K562 (cell line): ENCODE results near the gene LGI4. TPM values are rescaled to one million over a fixed set of nuclear protein-coding genes. Genes with fewer than 3 reads are reported as not detected.
A peak's percentile ranks its signal among the peaks of the same experiment; 100 is the strongest.

ENCODE experiments used
- DPF2 ChIP-seq: fragments of 450-650 bp; IDR thresholded peaks from 2 replicates; pipeline ENCODE4 v1.6.1; 2016
- FOXA3 ChIP-seq, 2 experiments: fragments of 450-650 bp in 1 of 2; sonication (generic) in 1 of 2; formaldehyde crosslinking; IDR thresholded peaks in 1 of 2; conservative IDR thresholded peaks in 1 of 2; 2 replicates each; pipeline versions ENCODE4 v1.4.0 to v1.8.0; 2020 to 2022; ENCODE audit warnings: mild to moderate bottlenecking in 2 of 2, missing genetic modification reagents in 1 of 2
- KDM1A ChIP-seq, 2 experiments: fragments of 450-650 bp; IDR thresholded peaks; 2 replicates each; pipeline ENCODE4 v1.6.1; 2016; ENCODE audit warnings: mild to moderate bottlenecking in 2 of 2
- KLF13 ChIP-seq: fragments of 450-650 bp; IDR thresholded peaks from 2 replicates; pipeline ENCODE4 v1.6.1; 2016; ENCODE audit warnings: missing genetic modification characterization, low read depth, mild to moderate bottlenecking, missing compliant biosample characterization, moderate library complexity, borderline replicate concordance
- ZBTB1 ChIP-seq: sonication (generic); formaldehyde crosslinking; IDR thresholded peaks from 2 replicates; pipeline ENCODE4 v1.8.1; 2023; ENCODE audit warnings: missing genetic modification reagents, low read depth, mild to moderate bottlenecking, borderline replicate concordance
- ZNF197 ChIP-seq: fragments of 200-800 bp; sonication (Bioruptor generic); IDR thresholded peaks from 2 replicates; pipeline ENCODE4 v1.6.1; 2016; ENCODE audit warnings: low read depth, missing genetic modification characterization, missing compliant biosample characterization
- ZNF24 ChIP-seq: fragments of 450-650 bp; IDR thresholded peaks from 2 replicates; pipeline ENCODE4 v1.6.1; 2016
- polyA plus RNA-seq, 8 experiments: library from polyadenylated mRNA; depleted of rRNA in 4 of 8; stranded (reverse) in 5 of 8; unstranded in 3 of 8; fragments of >200 nt; fragmentation: Nextera tagmentation in 2 of 8; fragmentation: Illumina TruSeq in 1 of 8; extraction: Ambion mirVana in 2 of 8; extraction: Trizol in 1 of 8; gene quantifications; 2 replicates each; pipeline versions ENCODE4 v1.2.1 to v1.2.3, GENCODE V29; 2011 to 2014; ENCODE audit warnings: inconsistent platforms in 1 of 8, missing spikeins in 1 of 8
- total RNA-seq, 7 experiments: library from RNA; depleted of rRNA in 6 of 7; stranded (reverse); fragments of >200 nt in 6 of 7; fragmentation: Illumina TruSeq in 2 of 7; extraction: Trizol in 2 of 7; gene quantifications; 2 replicates each; pipeline versions ENCODE4 v1.2.1 to v1.2.3, GENCODE V29; 2011 to 2021; ENCODE audit warnings: low replicate concordance in 1 of 7
- TF ChIP-seq, protein P1 (sequence below): sonication (generic); IDR thresholded peaks from 2 replicates; pipeline ENCODE4 v1.6.1; 2016
- TF ChIP-seq, protein P2 (sequence below), 2 experiments: fragments of 250-450 bp in 1 of 2; fragments of 450-650 bp in 1 of 2; sonication (Bioruptor Pico) in 1 of 2; IDR thresholded peaks; 2 replicates each; pipeline versions ENCODE4 v1.6.1 to v1.8.0; 2016 to 2021; ENCODE audit warnings: mild to moderate bottlenecking in 2 of 2, moderate library complexity in 2 of 2, missing compliant biosample characterization in 1 of 2, missing genetic modification characterization in 1 of 2

Gene LGI4
- total and polyA plus RNA-seq, 9 of the 15 experiments (the other 6 are each of a cell fraction or from before 2014, with no cell fraction given) = 0.14 to 0.30 (median 0.24) TPM; not detected in 4

- TF ChIP-seq, protein P1, sequence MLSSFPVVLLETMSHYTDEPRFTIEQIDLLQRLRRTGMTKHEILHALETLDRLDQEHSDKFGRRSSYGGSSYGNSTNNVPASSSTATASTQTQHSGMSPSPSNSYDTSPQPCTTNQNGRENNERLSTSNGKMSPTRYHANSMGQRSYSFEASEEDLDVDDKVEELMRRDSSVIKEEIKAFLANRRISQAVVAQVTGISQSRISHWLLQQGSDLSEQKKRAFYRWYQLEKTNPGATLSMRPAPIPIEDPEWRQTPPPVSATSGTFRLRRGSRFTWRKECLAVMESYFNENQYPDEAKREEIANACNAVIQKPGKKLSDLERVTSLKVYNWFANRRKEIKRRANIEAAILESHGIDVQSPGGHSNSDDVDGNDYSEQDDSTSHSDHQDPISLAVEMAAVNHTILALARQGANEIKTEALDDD = 0 out of 2 replicates have a peak, but pooled peaks have one; percentile 50
- TF ChIP-seq KLF13 = no peak
- TF ChIP-seq ZBTB1 (CRISPR knock-in tag) = no peak
- TF ChIP-seq DPF2 = peak; percentile 50
- TF ChIP-seq FOXA3 (CRISPR knock-in tag; conservative IDR thresholded peaks at IDR 0.05 in 1 of 2, IDR thresholded peaks at IDR 0.05 in 1 of 2) = 0 out of 4 replicates have a peak, but pooled peaks of 1 of the 2 experiments have one; percentile 12
- TF ChIP-seq ZNF24 = peak; percentile 15; the same call in 1 of the 2 replicates
- TF ChIP-seq ZNF197 = 0 out of 2 replicates have a peak, but pooled peaks have one; percentile 1
- TF ChIP-seq KDM1A (IDR thresholded peaks at IDR 0.05) = peak in 1 of 2 experiments; percentile 38; a peak in 1 of 4 replicates
- TF ChIP-seq, protein P2, sequence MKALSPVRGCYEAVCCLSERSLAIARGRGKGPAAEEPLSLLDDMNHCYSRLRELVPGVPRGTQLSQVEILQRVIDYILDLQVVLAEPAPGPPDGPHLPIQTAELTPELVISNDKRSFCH (CRISPR knock-in tag; IDR thresholded peaks at IDR 0.05) = no peak
- TF ChIP-seq, protein P2 (tag; IDR thresholded peaks at IDR 0.05) = no peak
- TF ChIP-seq, all 486 proteins: peak for 17
Measured at GRCh38 chr19:35164418-35164817, 29.6 kb upstream of the LGI4 start (continued).
